Brain microvascular endothelial cell (primary cell): ENCODE data around the gene TM4SF1.
"Not testable (repeated sequence)": the region's sequence is repeated elsewhere in the genome, so short reads cannot be mapped to it uniquely, and the experiment has no call there.

Source experiments
- DNase-seq: peaks from one replicate; pipeline ENCODE4 v3.0.0-alpha.2; 2020
- H3K27ac ChIP-seq: fragments of 250-450 bp; sonication (Bioruptor Pico); 2 replicates; pipeline ENCODE4 v1.5.1; 2020; ENCODE audit warnings: mild to moderate bottlenecking, moderate library complexity
- H3K27me3 ChIP-seq: fragments of 250-450 bp; sonication (Bioruptor Pico); replicated peaks from 2 replicates; pipeline ENCODE4 v1.5.1; 2020; ENCODE audit warnings: mild to moderate bottlenecking
- H3K36me3 ChIP-seq: fragments of 250-450 bp; sonication (Bioruptor Pico); replicated peaks from 2 replicates; pipeline ENCODE4 v1.5.1; 2020; ENCODE audit warnings: mild to moderate bottlenecking
- H3K4me3 ChIP-seq: 2 replicates; pipeline ENCODE4 v1.5.1; 2011; ENCODE audit warnings: low read depth, mild to moderate bottlenecking, control low read depth, low read length, moderate library complexity
- CTCF ChIP-seq: IDR thresholded peaks from 2 replicates; pipeline ENCODE4 v1.5.1; 2011; ENCODE audit warnings: low read depth, mild to moderate bottlenecking, moderate library complexity, low read length, control low read depth, inconsistent platforms; ENCODE audit errors: missing control alignments
- in situ Hi-C: cut with HindIII; loops from 2 replicates; pipeline ENCODE4 v1.10.0; 2017; ENCODE audit warnings: low sequenced_read_pairs, low pct_ligation_motif_present

Gene TM4SF1

GRCh38 chr3:149382518-149382917 lies 5.1 kb upstream of the TM4SF1 start:
- Histone ChIP-seq H3K27ac (peak overlapping the region; percentile 75), H3K36me3 (no peaks in the 10 kb centered on the region), H3K27me3 (no peaks in the 10 kb centered on the region), H3K4me3 (no peak overlapping the region)
- in situ Hi-C loops, result no loop called here
- DNase-seq, result peak; percentile 65
- TF ChIP-seq CTCF, result no peak

- Histone ChIP-seq H3K27ac (peak overlapping the region; percentile 75), H3K4me3 (no peak overlapping the region), H3K36me3 (no peaks in the 10 kb centered on the region), H3K27me3 (no peaks in the 10 kb centered on the region)
- in situ Hi-C loops, result no loop called here
- DNase-seq, result peak; percentile 87
- TF ChIP-seq CTCF, result no peak
These were observed 4.6 kb upstream of the TM4SF1 start for GRCh38 chr3:149382101-149382467.

DNA sequence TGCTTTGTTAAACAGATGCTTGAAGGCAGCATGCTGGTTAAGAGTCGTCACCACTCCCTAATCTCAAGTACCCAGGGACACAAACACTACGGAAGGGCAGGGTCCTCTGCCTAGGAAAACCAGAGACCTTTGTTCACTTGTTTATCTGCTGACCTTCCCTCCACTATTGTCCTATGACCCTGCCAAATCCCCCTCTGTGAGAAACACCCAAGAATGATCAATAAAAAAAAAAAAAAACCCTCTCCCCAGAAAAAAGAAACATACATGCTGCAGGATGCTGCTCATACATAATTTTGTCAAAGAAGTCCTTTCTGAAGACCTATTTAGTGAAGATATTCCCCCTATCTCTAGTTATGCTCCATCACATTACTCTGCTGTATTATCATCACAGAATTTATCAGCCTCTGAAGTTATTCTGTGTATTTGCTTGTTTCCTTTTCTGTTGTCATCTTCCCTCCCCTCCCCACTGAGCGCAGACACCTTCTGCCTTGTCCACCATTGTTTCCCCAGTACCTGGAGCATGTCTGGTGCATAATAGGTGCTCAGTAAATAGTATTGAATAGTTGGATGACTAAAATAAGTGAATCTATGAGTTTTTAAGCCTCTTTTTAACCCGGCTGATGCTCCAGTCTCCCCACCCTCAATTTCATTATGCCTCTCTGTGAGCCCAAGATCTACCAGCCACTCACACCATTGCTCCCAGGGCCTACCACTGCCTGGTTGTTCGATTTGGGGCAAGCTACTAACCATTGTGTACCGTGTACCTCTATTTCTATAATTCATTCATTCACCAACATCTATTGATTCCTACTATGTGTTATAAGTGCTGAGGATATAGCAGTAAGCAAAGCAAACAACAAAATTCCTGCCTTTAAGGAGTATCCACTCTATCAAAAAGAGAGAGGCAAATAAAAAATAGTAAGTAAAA lies 4.0 kb upstream of the TM4SF1 start:
- in situ Hi-C loops, result no loop called here
- no peaks in the 10 kb centered on the region for H3K36me3 ChIP-seq
- DNase-seq, result no peak
- H3K27ac ChIP-seq, result peak overlapping the region; percentile 75
- TF ChIP-seq CTCF, result no peak
- no peaks in the 10 kb centered on the region for H3K27me3 ChIP-seq
- no peak overlapping the region for H3K4me3 ChIP-seq

DNA sequence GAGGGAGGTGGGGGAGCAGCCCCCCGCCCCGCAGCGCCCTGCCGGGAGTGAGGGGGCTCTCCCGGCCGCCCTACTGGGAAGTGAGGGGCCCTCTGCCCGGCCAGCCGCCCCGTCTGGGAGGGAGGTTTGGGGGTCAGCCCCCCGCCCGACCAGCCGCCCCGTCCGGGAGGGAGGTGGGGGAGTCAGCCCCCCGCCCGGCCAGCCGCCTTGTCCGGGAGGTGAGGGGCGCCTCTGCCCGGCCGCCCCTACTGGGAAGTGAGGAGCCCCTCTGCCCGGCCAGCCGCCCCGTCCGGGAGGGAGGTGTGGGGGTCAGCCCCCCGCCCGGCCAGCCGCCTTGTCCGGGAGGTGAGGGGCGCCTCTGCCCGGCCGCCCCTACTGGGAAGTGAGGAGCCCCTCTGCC lies 2.8 kb upstream of the TM4SF1 start:
- DNase-seq, H3K4me3 ChIP-seq, H3K27me3 ChIP-seq, in situ Hi-C loops, H3K27ac ChIP-seq, H3K36me3 ChIP-seq: not testable (repeated sequence)

GRCh38 chr3:149378478-149379309 lies 1.2 kb upstream of the TM4SF1 start:
- H3K27me3 ChIP-seq, result no peaks in the 10 kb centered on the region
- peaks cover 14% of the 10 kb centered on the region for H3K36me3 ChIP-seq
- no peak for DNase-seq
- in situ Hi-C loops, result no loop called here
- no peak overlapping the region for H3K27ac ChIP-seq
- H3K4me3 ChIP-seq, result no peak overlapping the region
- TF ChIP-seq CTCF, result no peak

GRCh38 chr3:149376718-149377407 lies 586 bp downstream of the TM4SF1 start:
- peaks cover 26% of the 10 kb centered on the region for H3K36me3 ChIP-seq
- in situ Hi-C loops, result no loop called here
- no peak for DNase-seq
- H3K4me3 ChIP-seq, result peak overlapping the region; percentile 77
- H3K27me3 ChIP-seq, result no peaks in the 10 kb centered on the region
- H3K27ac ChIP-seq, result peak overlapping the region; percentile 86
- TF ChIP-seq CTCF, result no peak
